ENCODE results near the gene WFDC5.
A peak's percentile ranks its signal among the peaks of the same experiment; 100 is the strongest.

The WFDC5 gene

GRCh38 chr20:45113865-45114264 lies 1.1 kb downstream of the WFDC5 start:
- no peak for DNase-seq

DNA sequence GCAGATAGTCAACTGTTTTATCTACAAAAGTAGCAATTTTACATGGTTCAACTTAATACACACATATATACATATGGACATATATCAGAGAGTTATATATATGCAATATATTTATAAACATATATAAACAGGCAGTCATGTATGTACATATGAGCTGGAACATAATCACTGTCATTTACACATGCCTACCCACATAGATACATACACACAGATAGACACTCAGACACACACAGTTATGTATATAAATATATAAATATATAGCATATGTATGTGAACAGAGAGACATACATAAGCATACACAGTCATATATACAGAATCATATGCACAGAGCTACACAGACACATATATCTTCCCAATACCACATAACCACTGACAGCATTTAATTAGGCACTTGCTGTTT lies 2.2 kb downstream of the WFDC5 start:
- DNase-seq, result no peak

DNA sequence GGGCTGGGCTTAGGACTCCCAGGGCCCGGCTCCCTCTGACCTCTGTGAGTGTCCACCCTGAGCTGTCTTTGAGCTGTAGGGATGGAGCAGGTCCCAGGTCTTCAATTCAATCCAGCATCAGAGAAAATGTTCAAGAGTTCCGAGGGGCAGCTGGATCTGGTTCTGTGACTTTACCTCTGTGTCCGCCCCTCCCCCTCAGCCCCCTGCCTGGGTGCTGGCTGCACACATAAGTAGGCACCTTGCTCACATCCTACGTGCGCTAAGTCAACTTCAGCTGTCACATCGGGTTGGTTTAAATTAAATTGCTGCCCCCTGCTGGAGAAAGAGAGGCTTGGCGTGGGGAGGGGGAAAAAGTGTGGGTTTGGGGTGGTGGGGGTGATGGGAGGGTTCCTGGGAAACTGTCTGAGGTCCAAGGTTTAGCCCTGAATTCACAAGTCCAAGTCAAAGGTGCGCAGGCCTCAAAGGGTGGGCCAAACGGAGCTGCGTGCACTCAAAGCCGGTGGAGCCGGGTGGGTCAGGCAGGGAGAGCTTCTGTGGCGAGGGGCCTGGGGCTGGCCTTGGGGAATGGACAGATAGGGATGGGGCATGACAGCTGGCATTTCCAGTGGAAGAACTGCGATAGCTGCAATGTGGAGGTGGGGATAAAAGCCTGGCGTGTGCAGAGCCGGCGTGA lies 3.0 kb downstream of the WFDC5 start:
- DNase-seq, result peak; percentile 19

GRCh38 chr20:45111285-45111684 lies 3.7 kb downstream of the WFDC5 start:
- no peak for DNase-seq

- DNase-seq, result no peak
Observed at GRCh38 chr20:45110301-45110700, 4.7 kb downstream of the WFDC5 start.

DNA sequence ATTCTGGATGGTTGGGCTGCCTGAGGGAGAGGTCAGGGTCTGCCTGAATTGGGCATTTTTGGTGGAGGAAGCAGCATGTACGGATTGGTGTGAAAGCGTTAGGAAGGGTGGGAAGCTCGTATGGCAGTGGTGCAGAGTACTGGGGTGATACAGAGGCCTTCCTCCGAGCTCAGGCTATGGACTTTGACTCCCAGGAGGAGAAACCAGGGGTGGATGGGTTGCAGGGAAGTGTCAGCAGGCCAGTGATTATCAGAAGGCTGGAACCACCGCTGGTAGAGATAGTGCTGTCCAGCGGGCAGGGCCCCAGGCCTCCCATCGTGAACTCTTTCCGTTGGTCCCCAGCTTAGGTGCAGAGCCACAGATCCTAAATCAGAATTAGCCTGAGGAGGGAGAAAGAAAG lies 5.3 kb downstream of the WFDC5 start:
- no peak for DNase-seq

DNA sequence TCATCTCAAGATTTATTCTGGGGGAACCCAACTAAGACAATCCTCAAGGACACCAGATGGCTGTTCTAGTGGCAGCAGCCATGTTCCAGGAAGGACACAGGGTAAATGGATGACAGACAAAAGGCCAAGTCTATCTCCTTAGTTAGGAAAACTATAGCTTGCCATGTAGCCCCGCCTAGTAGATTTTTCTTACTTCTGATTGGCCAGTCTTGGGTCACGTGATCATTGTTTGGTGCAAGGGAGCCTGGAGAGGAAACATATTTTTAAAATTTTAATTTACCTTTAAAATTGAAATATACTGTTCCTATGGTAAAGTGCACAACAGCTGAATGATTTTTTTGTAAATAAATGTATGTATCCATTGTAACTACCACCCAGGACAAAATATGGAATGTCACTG lies 9.7 kb downstream of the WFDC5 start:
- DNase-seq, result no peak

GRCh38 chr20:45104786-45105185 lies 10.2 kb downstream of the WFDC5 start:
- DNase-seq, result no peak

GRCh38 chr20:45103072-45103471 lies 11.9 kb downstream of the WFDC5 start:
- no peak for DNase-seq

DNA sequence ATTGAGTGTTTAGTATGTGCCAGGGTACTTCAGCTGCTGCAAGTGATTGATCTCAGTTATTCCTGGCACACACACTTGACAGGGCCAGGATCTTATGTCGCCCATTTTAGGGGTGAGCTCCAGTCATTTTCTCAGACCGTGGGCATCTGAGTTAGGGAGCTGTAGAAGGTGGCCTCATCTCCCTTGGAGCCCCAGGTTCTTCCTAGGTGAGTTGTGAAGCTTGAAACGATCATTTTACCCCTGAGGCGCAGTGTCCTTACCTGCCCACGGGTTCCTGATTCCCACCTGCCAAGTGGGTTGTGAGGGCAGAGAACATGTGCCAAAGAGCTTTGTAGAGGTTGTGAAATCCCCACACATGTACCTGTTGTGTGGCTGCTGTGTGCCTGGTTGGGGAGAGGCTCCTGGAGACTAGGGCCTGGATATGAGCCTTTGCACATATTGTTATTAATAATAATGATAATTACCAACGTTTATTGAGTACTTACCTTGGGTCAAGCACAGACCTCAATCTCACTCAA lies 13.6 kb downstream of the WFDC5 start:
- no peak for DNase-seq

DNA sequence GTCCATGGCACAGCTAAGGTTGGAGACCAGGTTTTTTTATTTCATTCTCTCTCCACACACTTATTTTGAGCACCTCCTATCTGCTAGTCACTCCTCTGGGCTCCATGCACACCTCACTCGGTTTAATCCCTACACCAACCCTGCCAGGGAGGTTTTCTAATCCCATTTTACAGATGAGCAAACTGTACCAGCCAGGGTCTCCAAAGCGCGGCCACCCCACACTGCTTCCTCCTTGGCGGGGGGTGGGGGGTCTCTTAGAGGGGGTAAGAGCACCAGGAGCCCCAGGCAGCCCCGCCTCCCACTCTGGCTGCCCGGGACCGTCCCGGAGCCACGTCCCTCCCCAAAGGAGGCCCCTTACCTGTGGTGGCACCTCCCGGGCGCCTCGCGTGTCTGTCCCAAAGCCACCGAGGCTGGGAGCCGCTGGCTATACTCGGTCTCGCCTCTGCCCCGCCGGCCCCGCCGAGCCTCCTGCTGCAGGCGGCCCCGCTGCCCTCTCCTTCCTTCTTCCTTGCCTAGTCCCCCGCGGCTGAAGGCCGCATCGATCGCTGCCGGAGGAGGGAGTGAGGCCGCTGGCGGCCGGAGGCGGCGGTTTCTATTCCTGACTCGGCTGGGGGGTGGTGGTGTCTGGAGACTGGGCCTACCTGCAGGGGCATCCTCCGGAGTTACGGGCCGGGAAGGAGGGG lies 14.3 kb downstream of the WFDC5 start, which contains the start of gene KCNS1:
Gene KCNS1 (minus strand): TSS at position 565 of the 683 bp plus-strand sequence. CDS start 1,891 bp downstream, outside the sequence.
- no peak for DNase-seq

- no peak for DNase-seq
Observed at GRCh38 chr20:45098103-45098773, 16.7 kb downstream of the WFDC5 start.

- no peak for DNase-seq
Observed at GRCh38 chr20:45097485-45098102, 17.4 kb downstream of the WFDC5 start.

DNA sequence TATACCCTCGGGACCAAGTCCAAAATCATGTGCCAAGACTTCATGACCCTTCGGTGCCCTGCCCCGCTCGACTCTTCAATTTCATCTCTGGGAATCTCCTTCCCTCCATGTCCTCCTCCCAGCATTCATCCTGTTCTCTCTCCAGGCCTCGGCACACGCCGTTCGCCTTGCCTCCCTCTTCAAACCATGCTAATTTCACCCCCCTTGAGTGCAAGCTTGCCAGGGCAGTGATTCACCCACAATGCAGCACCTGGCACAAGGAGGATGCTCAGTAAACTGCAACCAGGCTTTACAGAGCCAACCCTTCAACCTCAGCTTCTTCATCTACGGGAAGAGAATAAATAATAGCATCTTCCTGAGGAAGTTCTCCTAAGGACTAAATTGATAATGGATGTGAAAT lies 18.2 kb downstream of the WFDC5 start:
- no peak for DNase-seq

DNA sequence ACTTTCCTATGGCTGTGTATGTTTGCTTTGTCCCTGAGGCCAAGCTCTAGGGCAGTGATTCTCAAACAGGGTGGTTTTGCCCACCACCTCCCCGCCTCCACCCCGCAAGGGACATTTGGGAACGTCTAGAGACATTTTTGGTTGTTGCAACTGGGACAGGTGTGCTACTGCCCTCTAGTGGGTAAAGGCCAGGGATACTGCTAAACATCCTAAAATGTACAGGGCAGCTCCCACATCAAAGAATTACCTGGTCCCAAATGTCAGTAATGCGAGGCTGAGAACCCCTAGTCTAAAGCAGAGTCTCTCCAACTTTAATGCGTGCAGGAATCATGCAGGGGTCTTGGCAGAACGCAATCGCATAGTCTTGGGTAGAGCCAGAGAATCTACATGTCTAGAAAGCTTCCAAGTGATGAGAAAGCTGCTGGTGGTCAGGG lies 19.2 kb downstream of the WFDC5 start:
- peak; percentile 32 for DNase-seq

DNA sequence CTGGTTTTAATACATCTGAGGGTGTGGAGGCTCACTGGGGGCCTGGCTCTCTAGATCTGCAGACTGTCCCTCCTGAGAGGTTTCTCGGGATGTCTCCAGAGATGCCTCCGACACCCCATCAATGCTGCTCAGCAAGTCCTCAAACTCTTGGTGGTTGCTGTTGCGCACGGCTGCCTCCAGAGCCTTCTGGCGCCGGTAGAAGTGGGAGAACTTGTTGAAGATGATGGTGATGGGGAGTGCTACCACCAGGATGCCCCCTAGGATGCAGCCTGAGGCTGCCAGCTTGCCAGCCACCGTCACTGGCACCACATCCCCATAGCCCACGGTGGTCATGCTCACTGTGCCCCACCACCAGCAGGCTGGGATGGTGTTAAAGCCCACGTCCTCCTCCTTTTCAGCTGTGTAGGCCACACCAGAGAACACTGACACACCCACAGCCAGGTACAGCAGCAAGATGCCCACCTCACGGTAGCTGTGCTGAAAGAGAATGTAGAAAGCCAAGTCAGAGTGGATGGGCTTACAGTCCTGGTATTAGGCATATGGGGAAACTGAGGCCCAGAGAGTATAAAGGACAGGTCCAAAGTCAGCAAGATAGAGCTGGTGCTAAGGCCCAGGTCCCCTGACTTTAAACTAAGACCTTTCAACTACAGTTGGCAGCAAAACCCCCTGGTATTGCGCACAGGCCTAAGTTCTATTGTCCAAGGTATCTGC lies 20.0 kb downstream of the WFDC5 start:
- DNase-seq, result no peak

DNA sequence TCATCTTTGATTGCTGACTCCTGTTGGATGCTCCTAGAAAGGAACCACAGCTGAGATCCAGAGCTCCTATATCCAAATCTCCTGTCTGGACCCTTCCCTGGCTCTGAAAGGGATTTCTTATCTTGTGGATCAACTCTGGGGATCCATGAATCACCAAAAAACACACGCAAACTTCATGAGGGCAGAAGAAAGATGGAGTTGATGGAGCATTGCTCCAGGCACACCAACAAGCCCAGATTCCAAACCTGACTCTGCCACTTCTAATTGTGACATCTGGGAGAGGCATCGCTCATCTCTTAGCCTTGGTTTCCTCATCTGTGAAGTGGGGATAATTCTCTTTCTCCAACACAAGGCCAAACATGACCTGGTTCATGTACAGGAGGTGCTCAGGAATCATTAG lies 20.8 kb downstream of the WFDC5 start:
- DNase-seq, result no peak

DNA sequence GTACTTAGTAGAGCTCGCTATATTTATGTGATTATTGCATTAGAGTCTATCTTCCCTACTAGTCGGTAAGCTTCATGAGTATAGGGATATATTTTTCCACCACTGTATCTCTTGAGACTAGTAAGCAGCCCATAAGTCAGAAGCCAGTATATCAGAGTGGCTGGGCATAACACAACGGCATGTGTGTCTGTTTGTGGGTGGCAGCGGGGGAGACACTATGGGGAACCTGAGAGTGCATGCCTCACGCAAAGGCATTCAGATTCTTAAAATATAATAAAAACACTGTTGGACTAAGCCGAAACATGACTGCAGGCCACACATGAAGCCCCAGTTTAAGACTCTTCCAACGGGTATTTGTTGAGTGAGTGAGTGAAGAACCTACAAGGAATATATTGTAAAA lies 22.1 kb downstream of the WFDC5 start:
- no peak for DNase-seq

- DNase-seq, result no peak
Observed at GRCh38 chr20:45091366-45091765, 23.6 kb downstream of the WFDC5 start.

DNA sequence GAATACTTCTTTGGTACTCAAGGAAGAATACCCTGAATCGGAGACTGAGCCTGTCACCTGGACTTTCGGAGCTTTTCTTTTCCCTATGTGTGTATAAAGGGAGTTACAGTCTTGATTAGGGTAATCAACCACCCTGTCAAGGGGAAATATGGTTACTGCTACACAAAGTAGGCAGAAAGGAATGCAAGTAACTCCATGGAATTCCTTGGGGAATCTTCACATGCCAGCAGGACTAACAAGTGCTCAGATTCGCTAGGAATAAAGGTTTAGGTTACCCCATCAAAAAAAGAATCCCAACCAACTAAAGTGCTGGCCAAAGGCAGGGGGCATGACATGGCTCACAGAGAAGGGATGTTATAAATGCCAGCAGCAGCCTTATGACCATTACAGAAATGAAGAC lies 24.5 kb downstream of the WFDC5 start:
- no peak for DNase-seq

DNA sequence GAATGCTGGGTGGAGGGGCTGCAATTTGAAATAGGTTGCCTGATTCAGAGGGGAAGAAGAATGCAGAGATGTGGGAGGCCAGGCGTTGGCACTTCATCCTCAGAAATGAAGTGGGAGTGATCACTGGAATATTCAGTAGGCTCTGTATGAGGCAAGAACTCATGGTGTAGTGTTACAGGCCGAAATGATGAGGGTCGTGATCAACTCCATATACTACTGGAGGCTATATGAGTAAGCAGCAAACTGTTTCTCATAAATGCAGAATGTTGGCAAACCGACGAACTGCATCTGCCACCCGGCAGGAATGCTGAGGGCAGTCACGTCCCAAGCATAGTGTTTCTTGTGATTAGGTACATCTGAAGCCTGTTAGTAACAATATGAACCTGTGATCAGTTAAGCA lies 26.7 kb downstream of the WFDC5 start:
- DNase-seq, result no peak

DNA sequence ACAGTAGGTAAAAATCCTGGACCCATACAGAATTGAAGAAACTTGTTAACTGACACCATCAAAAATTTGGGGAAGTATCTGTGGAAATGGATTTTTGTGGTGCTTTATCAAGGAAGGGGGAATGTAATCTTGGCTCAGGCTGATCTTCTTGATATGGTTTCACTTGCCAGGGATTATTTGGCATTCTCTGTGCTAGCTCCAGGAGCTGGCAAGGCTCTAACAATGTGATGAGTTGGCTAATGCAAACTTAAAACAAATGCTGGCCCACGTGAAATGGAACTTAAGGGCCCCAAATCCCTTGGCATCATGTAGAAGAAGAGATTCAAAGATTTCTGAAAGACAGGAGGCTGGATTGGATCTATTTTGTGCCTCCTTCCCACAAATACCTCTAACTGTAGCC lies 27.2 kb downstream of the WFDC5 start:
- DNase-seq, result no peak
